Stimulated activated CD4-positive, alpha-beta T cell treated with anti-CD3 and anti-CD28 coated beads, Interleukin-15, amount 100 ng/mL, for 24 hours (primary cell): ENCODE data around the gene GJA3.
A peak's percentile ranks its signal among the peaks of the same experiment; 100 is the strongest.
"Not testable (repeated sequence)": the region's sequence is repeated elsewhere in the genome, so short reads cannot be mapped to it uniquely, and the experiment has no call there.

ENCODE experiments used
- DNase-seq: peaks from one replicate; pipeline ENCODE4 v3.0.0-alpha.2; 2020

GJA3 gene

GRCh38 chr13:20181188-20181587 lies 20.3 kb upstream of the GJA3 start:
- DNase-seq: no peak

GRCh38 chr13:20178156-20178555 lies 17.3 kb upstream of the GJA3 start:
- no peak for DNase-seq

- DNase-seq: no peak
These were observed 16.4 kb upstream of the GJA3 start for GRCh38 chr13:20177049-20177831.

- DNase-seq: no peak
These were observed 15.2 kb upstream of the GJA3 start for GRCh38 chr13:20175907-20176652.

- no peak for DNase-seq
These were observed 14.5 kb upstream of the GJA3 start for GRCh38 chr13:20175406-20175794.

GRCh38 chr13:20174656-20175405 lies 14.0 kb upstream of the GJA3 start:
- DNase-seq: peak; percentile 86

GRCh38 chr13:20173116-20173746 lies 12.4 kb upstream of the GJA3 start:
- peak; percentile 37 for DNase-seq

GRCh38 chr13:20171364-20171763 lies 10.5 kb upstream of the GJA3 start:
- no peak for DNase-seq

GRCh38 chr13:20170921-20171320 lies 10.1 kb upstream of the GJA3 start:
- DNase-seq: no peak

GRCh38 chr13:20168396-20168795 lies 7.5 kb upstream of the GJA3 start:
- no peak for DNase-seq

- no peak for DNase-seq
These were observed 4.8 kb upstream of the GJA3 start for GRCh38 chr13:20165417-20166257.

GRCh38 chr13:20161951-20162300 lies 1.1 kb upstream of the GJA3 start:
- no peak for DNase-seq

GRCh38 chr13:20161275-20161950 lies 561 bp upstream of the GJA3 start:
- peak; percentile 67 for DNase-seq

GRCh38 chr13:20159646-20160305 lies 1.1 kb downstream of the GJA3 start:
- no peak for DNase-seq

- DNase-seq: no peak
These were observed 3.6 kb downstream of the GJA3 start for GRCh38 chr13:20157151-20157796.

GRCh38 chr13:20156702-20157101 lies 4.2 kb downstream of the GJA3 start:
- no peak for DNase-seq

GRCh38 chr13:20153290-20153689 lies 7.6 kb downstream of the GJA3 start:
- DNase-seq: not testable (repeated sequence)

GRCh38 chr13:20151612-20152011 lies 9.2 kb downstream of the GJA3 start:
- DNase-seq: no peak

- no peak for DNase-seq
These were observed 9.8 kb downstream of the GJA3 start for GRCh38 chr13:20151016-20151415.

- no peak for DNase-seq
These were observed 10.3 kb downstream of the GJA3 start for GRCh38 chr13:20150561-20150960.

GRCh38 chr13:20149762-20150161 lies 11.1 kb downstream of the GJA3 start:
- DNase-seq: no peak
